Colon (tissue), 2 donors: Measurements from ENCODE around the gene ZBTB45.
"Not testable (repeated sequence)": the region's sequence is repeated elsewhere in the genome, so short reads cannot be mapped to it uniquely, and the experiment has no call there.

Source experiments
- FAIRE-seq: peaks from 2 replicates; lab custom pipeline; 2012; peaks lifted over from hg19 to GRCh38; lab: Jason Lieb, UNC
- donor health status: control.
- donor health status: control.

The ZBTB45 gene

GRCh38 chr19:58554494-58555368, 35.1 kb upstream of the ZBTB45 start, which contains the start of gene CHMP2A:
Gene CHMP2A (minus strand): TSS chr19:58555105. CDS start chr19:58554212, 893 bp downstream.
- FAIRE-seq, result no peak

GRCh38 chr19:58553799-58554493, 34.3 kb upstream of the ZBTB45 start:
- no peak for FAIRE-seq

DNA sequence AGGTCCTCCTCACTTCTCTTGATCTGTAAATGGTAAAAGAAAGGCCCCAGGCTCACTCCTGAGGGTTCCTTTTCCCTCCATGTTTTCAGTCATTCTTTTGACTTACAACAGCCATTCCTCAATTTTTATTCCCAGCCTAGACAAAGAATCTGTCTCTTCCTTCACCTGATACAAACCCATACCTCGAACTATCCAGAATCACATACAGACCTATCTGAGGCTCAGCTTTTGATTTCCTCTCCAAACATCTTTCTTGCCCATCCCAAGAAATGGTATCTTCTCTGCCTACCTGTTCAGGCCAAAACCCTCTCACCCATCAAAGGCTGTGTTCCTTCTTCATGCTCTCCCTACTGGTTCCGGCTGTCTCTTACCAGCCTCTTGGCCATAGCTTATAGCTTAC, 33.0 kb upstream of the ZBTB45 start:
- no peak for FAIRE-seq

- no peak for FAIRE-seq
Measured at GRCh38 chr19:58551577-58552471, 32.2 kb upstream of the ZBTB45 start.

DNA sequence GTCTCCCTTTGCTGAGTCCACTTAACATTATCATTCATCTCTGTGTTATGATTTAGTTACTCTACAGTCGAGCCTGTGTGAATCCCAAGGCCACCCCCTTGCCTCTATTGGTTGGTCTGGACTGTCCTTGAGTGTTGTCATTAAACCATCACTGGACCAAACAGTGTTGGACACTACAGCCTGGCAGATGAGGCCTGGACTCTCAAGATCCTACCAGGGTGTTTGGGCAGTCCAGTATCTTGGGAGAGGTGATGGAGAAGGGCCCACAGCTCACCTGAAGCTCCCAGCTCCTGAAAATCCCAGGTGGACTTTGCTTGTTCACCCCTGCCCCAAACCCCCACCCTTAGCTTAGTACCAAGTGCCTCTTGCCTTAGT, 31.5 kb upstream of the ZBTB45 start:
- FAIRE-seq, result no peak

GRCh38 chr19:58550362-58551122, 30.9 kb upstream of the ZBTB45 start:
- FAIRE-seq, result no peak

- FAIRE-seq, result no peak
Measured at GRCh38 chr19:58549664-58550361, 30.2 kb upstream of the ZBTB45 start.

DNA sequence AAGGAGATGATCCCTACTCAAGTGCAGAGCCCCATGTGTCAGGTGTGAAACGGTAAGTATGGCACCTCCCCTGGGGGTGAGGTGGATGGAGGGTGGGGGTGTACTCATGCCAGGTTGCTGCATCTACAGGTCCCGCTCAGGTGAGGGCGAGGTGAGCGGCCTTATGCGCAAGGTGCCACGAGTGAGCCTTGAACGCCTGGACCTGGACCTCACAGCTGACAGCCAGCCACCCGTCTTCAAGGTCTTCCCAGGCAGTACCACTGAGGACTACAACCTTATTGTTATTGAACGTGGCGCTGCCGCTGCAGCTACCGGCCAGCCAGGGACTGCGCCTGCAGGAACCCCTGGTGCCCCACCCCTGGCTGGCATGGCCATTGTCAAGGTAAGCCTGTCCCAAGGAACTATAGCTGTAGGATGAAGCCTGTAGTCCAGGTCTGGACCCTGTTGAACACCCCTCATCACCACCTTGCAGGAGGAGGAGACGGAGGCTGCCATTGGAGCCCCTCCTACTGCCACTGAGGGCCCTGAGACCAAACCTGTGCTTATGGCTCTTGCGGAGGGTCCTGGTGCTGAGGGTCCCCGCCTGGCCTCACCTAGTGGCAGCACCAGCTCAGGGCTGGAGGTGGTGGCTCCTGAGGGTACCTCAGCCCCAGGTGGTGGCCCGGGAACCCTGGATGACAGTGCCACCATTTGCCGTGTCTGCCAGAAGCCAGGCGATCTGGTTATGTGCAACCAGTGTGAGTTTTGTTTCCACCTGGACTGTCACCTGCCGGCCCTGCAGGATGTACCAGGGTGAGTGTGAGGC, 29.5 kb upstream of the ZBTB45 start:
- no peak for FAIRE-seq

GRCh38 chr19:58547323-58548312, 28.0 kb upstream of the ZBTB45 start:
- FAIRE-seq, result no peak

DNA sequence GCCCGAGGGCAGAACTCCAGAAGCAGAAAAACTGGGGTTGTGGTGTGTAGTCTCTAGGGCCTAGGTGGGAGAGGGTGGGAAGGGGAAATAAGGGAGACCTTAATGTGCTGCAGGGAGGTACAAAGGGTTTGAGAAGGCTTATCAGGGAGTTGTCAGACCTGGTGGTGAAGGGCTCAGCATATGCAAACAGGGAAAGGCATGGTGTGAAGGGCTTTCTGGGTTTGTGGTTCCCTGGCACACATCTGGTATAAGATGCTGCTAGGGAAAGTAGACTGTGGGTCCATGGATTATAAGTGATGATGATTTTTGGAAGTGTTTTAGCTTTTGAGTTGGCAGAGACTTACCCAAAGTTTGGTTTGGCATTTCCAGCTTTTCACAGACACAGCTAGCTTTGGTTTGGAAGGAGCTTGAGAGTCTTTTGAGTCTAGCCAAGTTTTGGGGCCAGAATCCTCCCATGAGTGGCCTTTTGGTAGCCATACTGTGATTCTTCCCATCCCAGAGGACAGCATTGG, 26.5 kb upstream of the ZBTB45 start:
- no peak for FAIRE-seq

GRCh38 chr19:58545286-58546018, 25.8 kb upstream of the ZBTB45 start:
- no peak for FAIRE-seq

DNA sequence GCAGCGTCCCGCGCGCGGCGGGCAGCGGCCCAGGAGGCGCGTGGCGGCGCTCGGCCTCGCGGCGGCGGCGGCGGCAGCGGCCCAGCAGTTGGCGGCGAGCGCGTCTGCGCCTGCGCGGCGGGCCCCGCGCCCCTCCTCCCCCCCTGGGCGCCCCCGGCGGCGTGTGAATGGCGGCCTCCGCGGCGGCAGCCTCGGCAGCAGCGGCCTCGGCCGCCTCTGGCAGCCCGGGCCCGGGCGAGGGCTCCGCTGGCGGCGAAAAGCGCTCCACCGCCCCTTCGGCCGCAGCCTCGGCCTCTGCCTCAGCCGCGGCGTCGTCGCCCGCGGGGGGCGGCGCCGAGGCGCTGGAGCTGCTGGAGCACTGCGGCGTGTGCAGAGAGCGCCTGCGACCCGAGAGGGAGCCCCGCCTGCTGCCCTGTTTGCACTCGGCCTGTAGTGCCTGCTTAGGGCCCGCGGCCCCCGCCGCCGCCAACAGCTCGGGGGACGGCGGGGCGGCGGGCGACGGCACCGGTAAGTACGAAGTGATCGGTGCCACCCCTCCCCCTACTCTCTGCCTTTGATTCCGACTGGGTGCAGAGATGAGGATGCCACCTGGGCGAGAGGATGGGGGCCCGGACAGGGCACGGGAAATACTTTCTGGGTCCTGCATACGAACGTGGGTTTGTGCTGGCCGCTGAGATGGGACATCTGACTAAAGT, 25.1 kb upstream of the ZBTB45 start:
- FAIRE-seq, result no peak

DNA sequence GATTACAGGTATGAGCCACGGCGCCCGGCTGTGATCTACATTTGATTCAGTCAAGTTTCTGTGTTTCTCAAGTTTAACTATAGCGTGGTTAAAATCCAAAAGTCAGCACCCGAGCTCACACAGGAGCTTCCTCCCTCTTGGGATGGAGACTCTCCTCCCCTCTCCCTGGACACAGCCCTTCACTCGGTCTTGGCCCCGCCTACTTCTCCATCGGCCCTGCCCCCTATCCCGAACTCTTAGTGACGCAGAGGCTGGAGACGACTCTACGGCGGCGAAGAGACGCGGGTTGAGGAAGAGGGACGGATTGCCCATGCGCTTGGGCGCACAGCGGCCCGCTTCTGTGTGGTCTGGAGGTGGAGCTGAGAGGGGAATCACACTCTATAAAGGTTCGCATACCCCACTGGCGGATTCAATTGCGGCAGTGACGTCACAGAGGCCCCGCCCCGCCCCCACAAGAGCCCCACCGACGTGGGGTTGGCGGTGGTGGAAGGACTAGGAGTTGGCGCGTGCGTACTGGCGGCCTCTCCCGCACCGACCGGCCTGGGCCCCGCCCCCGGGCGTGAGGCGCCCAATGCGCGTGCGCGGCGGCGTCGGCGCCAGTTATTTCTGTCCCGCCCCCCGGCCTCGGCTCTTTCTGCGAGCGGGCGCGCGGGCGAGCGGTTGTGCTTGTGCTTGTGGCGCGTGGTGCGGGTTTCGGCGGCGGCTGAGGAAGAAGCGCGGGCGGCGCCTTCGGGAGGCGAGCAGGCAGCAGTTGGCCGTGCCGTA, 24.4 kb upstream of the ZBTB45 start, which contains the start of gene TRIM28:
Gene TRIM28 (plus strand): TSS at position 239 of the 765 bp plus-strand sequence. CDS start 694 bp downstream, outside the sequence.
- FAIRE-seq, result peak; percentile 36

GRCh38 chr19:58542641-58543372, 23.2 kb upstream of the ZBTB45 start:
- not testable (repeated sequence) for FAIRE-seq

DNA sequence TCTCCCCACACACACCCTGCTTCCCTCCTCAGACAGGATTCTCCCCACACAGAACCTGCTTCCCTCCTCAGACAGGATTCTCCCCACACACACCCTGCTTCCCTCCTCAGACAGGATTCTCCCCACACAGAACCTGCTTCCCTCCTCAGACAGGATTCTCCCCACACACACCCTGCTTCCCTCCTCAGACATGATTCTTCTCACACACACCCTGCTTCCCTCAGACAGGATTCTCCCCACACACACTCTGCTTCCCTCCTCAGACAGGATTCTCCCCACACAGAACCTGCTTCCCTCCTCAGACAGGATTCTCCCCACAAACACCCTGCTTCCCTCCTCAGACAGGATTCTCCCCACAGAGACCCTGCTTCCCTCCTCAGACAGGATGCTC, 19.6 kb upstream of the ZBTB45 start:
- FAIRE-seq, result not testable (repeated sequence)
